HCT116 (cell line): ENCODE results near the gene IGSF5. TPM values are rescaled to one million over a fixed set of nuclear protein-coding genes. Genes with fewer than 3 reads are reported as not detected.

Source experiments
- ATAC-seq: fragments of 200-7000 bp; cut with Tn5 transposase; 2 replicates; pipeline ENCODE4 v1.9.1; 2020; ENCODE audit warnings: mild to moderate bottlenecking, moderate library complexity
- BruUV-seq: library from RNA; stranded (reverse); fragments of 400-500 nt; replicated peaks from 2 replicates; lab custom pipeline; 2021; lab: Mats Ljungman, UMichigan
- CTCF ChIA-PET: fragments of 300-600 bp; sonication (Branson Sonifier 250); formaldehyde crosslinking; loops from one replicate; lab custom pipeline; 2021; ENCODE audit warnings: antibody characterized with exemption; lab: Charles Lee
- POLR2A ChIA-PET: fragments of 300-600, 350-600 bp; sonication (Branson Sonifier 250); formaldehyde crosslinking; loops from one replicate; lab custom pipeline; 2021; ENCODE audit warnings: antibody characterized with exemption; lab: Charles Lee
- RAD21 ChIA-PET, 2 experiments: fragments of 300-600 bp; sonication (Branson Sonifier 250); formaldehyde crosslinking; loops; one replicate each; lab custom pipeline; 2023; ENCODE audit warnings: low total read pairs in 2 of 2; ENCODE audit not compliant: uncharacterized antibody in 2 of 2, unreplicated experiment in 2 of 2, low non-redundant PET in 1 of 2; lab: Charles Lee
- DNase-seq: peaks from one replicate; pipeline ENCODE4 v3.0.0-alpha.2; 2010; ENCODE audit warnings: low read depth, low spot score
- H2AFZ ChIP-seq: fragments of 200-600 bp; shearing (Covaris generic), sonication (generic); 2 replicates; pipeline ENCODE4 v1.6.1; 2017; ENCODE audit warnings: low read depth, mixed run types, mixed read lengths, antibody characterized with exemption, low read length; ENCODE audit not compliant: poor library complexity, severe bottlenecking
- H3K27ac ChIP-seq: 2 replicates; pipeline ENCODE4 v1.5.1; 2012; ENCODE audit warnings: low read depth, low read length
- H3K27me3 ChIP-seq: fragments of 200-600 bp; sonication (generic); 2 replicates; pipeline ENCODE4 v1.6.1; 2016; ENCODE audit warnings: mixed run types, low read length, mixed read lengths; ENCODE audit not compliant: insufficient read depth
- H3K36me3 ChIP-seq, 2 experiments: fragments of 200-500 bp in 1 of 2; fragments of 200-600 bp in 1 of 2; sonication (Bioruptor generic) in 1 of 2; sonication (generic) in 1 of 2; 2 replicates each; pipeline versions ENCODE4 v1.5.1 to v1.6.1; 2014 to 2016; ENCODE audit warnings: low read length in 2 of 2, inconsistent platforms in 1 of 2, mixed read lengths in 1 of 2, mixed run types in 1 of 2; ENCODE audit not compliant: insufficient read depth in 2 of 2, control insufficient read depth in 1 of 2
- H3K4me1 ChIP-seq, 2 experiments: fragments of 200-600 bp in 1 of 2; sonication (generic) in 1 of 2; 2 replicates each; pipeline versions ENCODE4 v1.5.1 to v1.6.1; 2012 to 2017; ENCODE audit warnings: low read length in 2 of 2, inconsistent platforms in 1 of 2, mild to moderate bottlenecking in 1 of 2, mixed read lengths in 1 of 2, mixed run types in 1 of 2, moderate library complexity in 1 of 2; ENCODE audit not compliant: insufficient read depth in 2 of 2, control insufficient read depth in 1 of 2
- H3K4me2 ChIP-seq: fragments of 200-600 bp; sonication (generic); 2 replicates; pipeline ENCODE4 v1.6.1; 2017; ENCODE audit warnings: mixed run types, low read length, mixed read lengths
- H3K4me3 ChIP-seq, 2 experiments: fragments of 200-600 bp in 1 of 2; sonication (generic) in 1 of 2; replicated peaks in 1 of 2; 2 replicates each; pipeline ENCODE4 v1.5.1; 2011 to 2016; ENCODE audit warnings: low read length in 2 of 2, control low read depth in 1 of 2, low read depth in 1 of 2, mild to moderate bottlenecking in 1 of 2, mixed read lengths in 1 of 2, mixed run types in 1 of 2
- H3K79me2 ChIP-seq: fragments of 200-600 bp; sonication (generic); 2 replicates; pipeline ENCODE4 v1.6.1; 2017; ENCODE audit warnings: mild to moderate bottlenecking, mixed run types, low read length, moderate library complexity, mixed read lengths; ENCODE audit not compliant: insufficient read depth
- H3K9ac ChIP-seq: fragments of 200-600 bp; sonication (generic); 2 replicates; pipeline ENCODE4 v1.6.1; 2016; ENCODE audit warnings: low read length, mixed read lengths
- H3K9me2 ChIP-seq: fragments of 200-600 bp; sonication (generic), shearing (Covaris generic); 2 replicates; pipeline ENCODE4 v1.6.1; 2017; ENCODE audit warnings: mixed run types, mild to moderate bottlenecking, moderate library complexity; ENCODE audit not compliant: insufficient read depth
- H3K9me3 ChIP-seq, 2 experiments: fragments of 200-500 bp in 1 of 2; fragments of 200-600 bp in 1 of 2; sonication (Bioruptor generic) in 1 of 2; sonication (generic) in 1 of 2; 2 replicates each; pipeline ENCODE4 v1.6.1; 2014 to 2017; ENCODE audit warnings: low read length in 2 of 2, mixed read lengths in 2 of 2, inconsistent platforms in 1 of 2, low read depth in 1 of 2, mild to moderate bottlenecking in 1 of 2, mixed run types in 1 of 2, moderate library complexity in 1 of 2; ENCODE audit not compliant: control insufficient read depth in 1 of 2, insufficient read depth in 1 of 2
- H4K20me1 ChIP-seq: fragments of 200-600 bp; sonication (generic), shearing (Covaris generic); 2 replicates; pipeline ENCODE4 v1.6.1; 2017; ENCODE audit warnings: mixed run types, mild to moderate bottlenecking, moderate library complexity; ENCODE audit not compliant: insufficient read depth
- CBX3 ChIP-seq: IDR thresholded peaks from 2 replicates; pipeline ENCODE4 v1.6.1; 2012; ENCODE audit warnings: low read depth
- CEBPB ChIP-seq: IDR thresholded peaks from 2 replicates; pipeline ENCODE4 v1.6.1; 2012; ENCODE audit warnings: low read depth
- ELF1 ChIP-seq: IDR thresholded peaks from 2 replicates; pipeline ENCODE4 v1.6.1; 2012; ENCODE audit warnings: low read depth, borderline replicate concordance
- EZH2 ChIP-seq: fragments of 200-600 bp; sonication (generic); IDR thresholded peaks from 2 replicates; pipeline ENCODE4 v1.6.1; 2017; ENCODE audit warnings: antibody characterized with exemption, mixed run types
- FOSL1 ChIP-seq: IDR thresholded peaks from 2 replicates; pipeline ENCODE4 v1.6.1; 2012; ENCODE audit warnings: low read depth
- JUND ChIP-seq: IDR thresholded peaks from 2 replicates; pipeline ENCODE4 v1.6.1; 2012
- MAX ChIP-seq: IDR thresholded peaks from 2 replicates; pipeline ENCODE4 v1.6.1; 2012
- POLR2AphosphoS5 ChIP-seq: IDR thresholded peaks from 2 replicates; pipeline ENCODE4 v1.6.1; 2011; ENCODE audit warnings: mild to moderate bottlenecking, low read depth, low read length, moderate library complexity
- RAD21 ChIP-seq: IDR thresholded peaks from 2 replicates; pipeline ENCODE4 v1.6.1; 2012; ENCODE audit warnings: low read depth, mild to moderate bottlenecking
- SIN3A ChIP-seq: IDR thresholded peaks from 2 replicates; pipeline ENCODE4 v1.6.1; 2012; ENCODE audit warnings: low read depth
- SRF ChIP-seq: IDR thresholded peaks from 2 replicates; pipeline ENCODE4 v1.6.1; 2012; ENCODE audit warnings: low read depth
- TCF7L2 ChIP-seq: IDR thresholded peaks from 2 replicates; pipeline ENCODE4 v1.7.0; 2011; ENCODE audit warnings: borderline replicate concordance, inconsistent platforms; ENCODE audit not compliant: insufficient read depth, insufficient read length; ENCODE audit errors: extremely low read depth
- YY1 ChIP-seq: IDR thresholded peaks from 2 replicates; pipeline ENCODE4 v1.6.1; 2011; ENCODE audit warnings: low read length, low read depth, moderate library complexity, mild to moderate bottlenecking; ENCODE audit not compliant: insufficient replicate concordance; ENCODE audit errors: extremely low read depth
- ZBTB33 ChIP-seq: IDR thresholded peaks from 2 replicates; pipeline ENCODE4 v1.6.1; 2011; ENCODE audit warnings: mild to moderate bottlenecking, low read length, moderate library complexity; ENCODE audit not compliant: insufficient replicate concordance; ENCODE audit errors: extremely low read depth
- ZFX ChIP-seq: fragments of 450-650 bp; IDR thresholded peaks from 2 replicates; pipeline ENCODE4 v1.6.1; 2017
- intact Hi-C: fragments of 100-400 bp; cut with micrococcal nuclease; formaldehyde crosslinking; loops from 2 replicates; pipeline ENCODE4 v1.10.0; 2022
- total RNA-seq: library from RNA; stranded (reverse); gene quantifications from one replicate; pipeline ENCODE4 v1.2.1, GENCODE V29; 2021; ENCODE audit not compliant: unreplicated experiment

The IGSF5 gene
- total RNA-seq, 1 experiment from 2014 or later = not detected

- no peak for TF ChIP-seq ZBTB33
- no peak for TF ChIP-seq POLR2AphosphoS5
- TF ChIP-seq RAD21 = no peak
- TF ChIP-seq MAX = no peak
- no peak for TF ChIP-seq ELF1
- TF ChIP-seq SRF = no peak
Measured at GRCh38 chr21:39802217-39802616, 57.2 kb downstream of the IGSF5 start (continued).

- ChIA-PET CTCF (no interaction called here), POLR2A (no interaction called here), RAD21 (no interaction called here)
- no peak overlapping the region for H2AFZ ChIP-seq
- TF ChIP-seq MAX = no peak
- no peak for TF ChIP-seq EZH2
- TF ChIP-seq CBX3 = no peak
- no peak for TF ChIP-seq TCF7L2
- TF ChIP-seq FOSL1 = no peak
- TF ChIP-seq SRF = no peak
- no peak for TF ChIP-seq YY1
- no peak for TF ChIP-seq RAD21
- TF ChIP-seq SIN3A = no peak
- TF ChIP-seq JUND = no peak
- TF ChIP-seq CEBPB = no peak
- TF ChIP-seq ZFX = no peak
- H3K27me3 ChIP-seq = no peaks in the 10 kb centered on the region
- H3K9me3 ChIP-seq = no peaks in the 10 kb centered on the region; a peak in 1 of 4 replicates
- ATAC-seq (no peak), DNase-seq (no peak)
- H3K79me2 ChIP-seq = no peaks in the 10 kb centered on the region
- no peaks in the 10 kb centered on the region for H4K20me1 ChIP-seq
- no peak overlapping the region for H3K9ac ChIP-seq
- no peak overlapping the region for H3K27ac ChIP-seq
- no peaks in the 10 kb centered on the region for H3K36me3 ChIP-seq
- intact Hi-C loops = no loop called here
- H3K4me2 ChIP-seq = no peak overlapping the region
- no peaks in the 10 kb centered on the region for H3K4me1 ChIP-seq
- H3K4me3 ChIP-seq = no peak overlapping the region
- no TSS peak for BruUV-seq
- H3K9me2 ChIP-seq = no peaks in the 10 kb centered on the region
Measured at GRCh38 chr21:39803393-39803792, 58.4 kb downstream of the IGSF5 start.
